ENCODE data around the gene TOX3. TPM values are rescaled to one million over a fixed set of nuclear protein-coding genes. Genes with fewer than 3 reads are reported as not detected.

The TOX3 gene
- total RNA-seq, 4 donors from 2014 or later: 10.9 to 32.6 (median 28.0) TPM

- no peak for DNase-seq
- no peaks in the 10 kb centered on the region for H3K4me1 ChIP-seq
- H3K4me3 ChIP-seq: no peak overlapping the region
- no peak overlapping the region for H3K27ac ChIP-seq
- no peaks in the 10 kb centered on the region for H3K9me3 ChIP-seq
- in situ Hi-C loops (cut with MboI; ENCODE audit: low pct_ligation_motif_present in 1 of 4, low pct_unique_long_range_greater_than_20kb in 1 of 4, low sequenced_read_pairs in 3 of 4): no loop called here
- 88% methylated on average over 1 of the region's 1 CpG for WGBS, 2 donors (ENCODE audit: low coverage in 1 of 2)
- no peaks in the 10 kb centered on the region for H3K36me3 ChIP-seq
- no peaks in the 10 kb centered on the region for H3K27me3 ChIP-seq
- intact Hi-C loops (cut with DNase I; ENCODE audit: low total_unique reads): no loop called here
- TF ChIP-seq POLR2AphosphoS5 (IDR thresholded peaks at IDR 0.05): no peak
- TF ChIP-seq EP300 (IDR thresholded peaks at IDR 0.05; ENCODE audit: low read depth): no peak
- TF ChIP-seq POLR2A (IDR thresholded peaks at IDR 0.05): no peak
- TF ChIP-seq, protein P1, sequence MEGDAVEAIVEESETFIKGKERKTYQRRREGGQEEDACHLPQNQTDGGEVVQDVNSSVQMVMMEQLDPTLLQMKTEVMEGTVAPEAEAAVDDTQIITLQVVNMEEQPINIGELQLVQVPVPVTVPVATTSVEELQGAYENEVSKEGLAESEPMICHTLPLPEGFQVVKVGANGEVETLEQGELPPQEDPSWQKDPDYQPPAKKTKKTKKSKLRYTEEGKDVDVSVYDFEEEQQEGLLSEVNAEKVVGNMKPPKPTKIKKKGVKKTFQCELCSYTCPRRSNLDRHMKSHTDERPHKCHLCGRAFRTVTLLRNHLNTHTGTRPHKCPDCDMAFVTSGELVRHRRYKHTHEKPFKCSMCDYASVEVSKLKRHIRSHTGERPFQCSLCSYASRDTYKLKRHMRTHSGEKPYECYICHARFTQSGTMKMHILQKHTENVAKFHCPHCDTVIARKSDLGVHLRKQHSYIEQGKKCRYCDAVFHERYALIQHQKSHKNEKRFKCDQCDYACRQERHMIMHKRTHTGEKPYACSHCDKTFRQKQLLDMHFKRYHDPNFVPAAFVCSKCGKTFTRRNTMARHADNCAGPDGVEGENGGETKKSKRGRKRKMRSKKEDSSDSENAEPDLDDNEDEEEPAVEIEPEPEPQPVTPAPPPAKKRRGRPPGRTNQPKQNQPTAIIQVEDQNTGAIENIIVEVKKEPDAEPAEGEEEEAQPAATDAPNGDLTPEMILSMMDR (IDR thresholded peaks at IDR 0.05): no peak
Measured at GRCh38 chr16:52422307-52422706, 124.6 kb downstream of the TOX3 start.

DNA sequence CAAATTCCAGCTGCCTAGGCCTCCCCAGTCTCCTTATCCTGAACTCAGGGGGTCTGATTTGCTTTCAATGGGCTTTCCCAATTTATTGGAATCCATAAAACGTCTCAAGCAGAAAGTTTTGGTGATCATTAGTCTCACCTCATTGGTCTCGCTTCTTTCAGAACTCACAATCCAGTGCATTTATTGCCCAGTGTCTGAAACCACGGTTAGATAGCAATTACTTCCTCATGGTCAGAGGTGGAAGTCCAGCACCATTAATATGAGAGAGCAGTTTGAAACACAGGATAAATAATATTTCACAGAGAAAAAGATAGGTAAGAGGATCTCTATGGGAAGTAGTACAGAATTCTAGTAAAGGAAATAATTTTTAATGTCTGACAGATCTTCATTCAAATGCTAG is 128.7 kb downstream of the TOX3 start:
- DNase-seq: no peak
- TF ChIP-seq EP300 (IDR thresholded peaks at IDR 0.05; ENCODE audit: low read depth): no peak
- no peak for TF ChIP-seq POLR2A (IDR thresholded peaks at IDR 0.05)
- no peak for TF ChIP-seq POLR2AphosphoS5 (IDR thresholded peaks at IDR 0.05)
- TF ChIP-seq, protein P1 (IDR thresholded peaks at IDR 0.05): no peak
- 67 to 87% methylated on average over 3 of the region's 3 CpGs for WGBS, 2 donors (ENCODE audit: low coverage in 1 of 2)
- Histone ChIP-seq H3K9me3 (no peaks in the 10 kb centered on the region), H3K4me3 (no peak overlapping the region), H3K4me1 (no peaks in the 10 kb centered on the region), H3K27me3 (no peaks in the 10 kb centered on the region), H3K27ac (no peak overlapping the region), H3K36me3 (no peaks in the 10 kb centered on the region)
- intact Hi-C loops (cut with DNase I; ENCODE audit: low total_unique reads): no loop called here
- in situ Hi-C loops (cut with MboI; ENCODE audit: low pct_ligation_motif_present in 1 of 4, low pct_unique_long_range_greater_than_20kb in 1 of 4, low sequenced_read_pairs in 3 of 4): no loop called here

DNA sequence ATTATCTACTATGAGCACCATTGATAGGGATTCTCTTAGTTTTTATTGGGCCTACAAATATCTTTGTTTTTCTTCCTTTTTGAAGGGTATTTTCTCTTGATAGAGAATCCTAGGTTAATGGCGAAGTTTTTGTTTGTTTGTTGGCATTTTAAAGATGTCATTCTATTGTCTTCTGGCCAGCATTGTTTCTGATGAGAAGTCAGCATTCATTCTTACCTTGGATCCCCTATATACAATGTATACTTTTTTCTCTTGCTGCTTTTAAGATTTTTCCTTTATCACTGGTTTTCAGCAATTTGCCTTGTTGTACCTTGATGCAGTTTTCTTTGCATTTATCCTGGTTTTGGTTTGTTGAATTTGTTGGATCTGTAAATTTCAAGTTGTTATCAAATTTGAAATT is 130.1 kb downstream of the TOX3 start:
- H3K4me3 ChIP-seq: no peak overlapping the region
- intact Hi-C loops (cut with DNase I; ENCODE audit: low total_unique reads) (no loop called here), in situ Hi-C loops (cut with MboI; ENCODE audit: low pct_ligation_motif_present in 1 of 4, low pct_unique_long_range_greater_than_20kb in 1 of 4, low sequenced_read_pairs in 3 of 4) (no loop called here)
- no peak for DNase-seq
- TF ChIP-seq POLR2A (IDR thresholded peaks at IDR 0.05) (no peak), EP300 (IDR thresholded peaks at IDR 0.05; ENCODE audit: low read depth) (no peak), POLR2AphosphoS5 (IDR thresholded peaks at IDR 0.05) (no peak)
- TF ChIP-seq, protein P1 (IDR thresholded peaks at IDR 0.05): no peak
- WGBS, 2 donors (ENCODE audit: low coverage in 1 of 2): 33 to 75% methylated on average over 1 of the region's 1 CpG
- no peaks in the 10 kb centered on the region for H3K4me1 ChIP-seq
- H3K9me3 ChIP-seq: no peaks in the 10 kb centered on the region
- H3K27me3 ChIP-seq: no peaks in the 10 kb centered on the region
- H3K36me3 ChIP-seq: no peaks in the 10 kb centered on the region
- H3K27ac ChIP-seq: no peak overlapping the region

DNA sequence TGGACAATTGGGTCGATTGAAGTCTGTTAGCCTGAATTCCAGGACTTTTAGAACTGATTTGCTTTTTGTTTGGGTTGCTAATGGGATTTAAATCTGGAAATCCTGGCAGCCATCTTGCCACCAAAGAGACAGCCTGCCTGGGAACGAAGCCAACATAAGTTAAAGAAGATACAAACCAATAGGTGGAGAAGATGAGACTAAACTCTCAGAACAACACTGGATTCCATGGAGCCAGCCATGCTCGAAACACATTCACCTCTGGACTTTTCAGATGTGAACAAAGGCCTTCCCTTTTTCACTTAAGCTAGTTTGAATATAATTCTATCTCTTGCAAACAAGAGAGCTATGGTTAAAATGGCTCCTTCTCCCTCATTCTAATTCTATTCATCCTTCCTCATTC is 135.9 kb downstream of the TOX3 start:
- peaks cover 0 to 26% (median 12%) of the 10 kb centered on the region in 4 donors for H3K4me1 ChIP-seq
- intact Hi-C loops (cut with DNase I; ENCODE audit: low total_unique reads): no loop called here
- WGBS, 2 donors (ENCODE audit: low coverage in 1 of 2): 70 to 71% methylated on average over 3 of the region's 3 CpGs
- TF ChIP-seq POLR2AphosphoS5 (IDR thresholded peaks at IDR 0.05) (no peak), EP300 (IDR thresholded peaks at IDR 0.05; ENCODE audit: low read depth) (no peak), POLR2A (IDR thresholded peaks at IDR 0.05) (no peak)
- TF ChIP-seq, protein P1 (IDR thresholded peaks at IDR 0.05): no peak
- no peaks in the 10 kb centered on the region for H3K36me3 ChIP-seq
- no peaks in the 10 kb centered on the region for H3K27me3 ChIP-seq
- DNase-seq: no peak
- H3K9me3 ChIP-seq: no peaks in the 10 kb centered on the region
- in situ Hi-C loops (cut with MboI; ENCODE audit: low pct_ligation_motif_present in 1 of 4, low pct_unique_long_range_greater_than_20kb in 1 of 4, low sequenced_read_pairs in 3 of 4): no loop called here
- no peak overlapping the region for H3K27ac ChIP-seq
- H3K4me3 ChIP-seq: no peak overlapping the region
